RWPE1 (cell line): ENCODE measurements around the gene CRACR2A.

Source experiments
- CTCF ChIA-PET: fragments of 350-600 bp; sonication (Branson Sonifier 250); formaldehyde crosslinking; extraction: SDS; loops from one replicate; lab custom pipeline; 2021; lab: Yijun Ruan, JAX
- POLR2A ChIA-PET: fragments of 400-600 bp; formaldehyde crosslinking; extraction: SDS; loops from one replicate; lab custom pipeline; 2020; ENCODE audit warnings: antibody characterized with exemption; ENCODE audit not compliant: low non-redundant PET; lab: Yijun Ruan, JAX
- DNase-seq: peaks from one replicate; pipeline ENCODE4 v3.0.0; 2012; ENCODE audit warnings: low spot score
- H3K27ac ChIP-seq: fragments of 450-650 bp; 2 replicates; pipeline ENCODE4 v1.5.1; 2017
- CTCF ChIP-seq: fragments of 450-650 bp; conservative IDR thresholded peaks from 2 replicates; pipeline ENCODE4 v1.5.1; 2017; ENCODE audit warnings: low read depth, mild to moderate bottlenecking

The CRACR2A gene

GRCh38 chr12:3720772-3721171 is 32.1 kb downstream of the CRACR2A start:
- TF ChIP-seq CTCF: no peak
- DNase-seq: no peak
- ChIA-PET CTCF (no interaction called here), POLR2A (no interaction called here)
- no peak overlapping the region for H3K27ac ChIP-seq

- CTCF ChIA-PET: no interaction called here
- POLR2A ChIA-PET: no interaction called here
- no peak for TF ChIP-seq CTCF
- no peak overlapping the region for H3K27ac ChIP-seq
- no peak for DNase-seq
These were observed 34.8 kb downstream of the CRACR2A start for GRCh38 chr12:3718100-3718499.

GRCh38 chr12:3717283-3717898 is 35.5 kb downstream of the CRACR2A start:
- POLR2A ChIA-PET: no interaction called here
- no peak overlapping the region for H3K27ac ChIP-seq
- no peak for TF ChIP-seq CTCF
- CTCF ChIA-PET: no interaction called here
- DNase-seq: no peak

GRCh38 chr12:3715999-3716398 is 36.9 kb downstream of the CRACR2A start:
- POLR2A ChIA-PET: no interaction called here
- TF ChIP-seq CTCF: no peak
- CTCF ChIA-PET: no interaction called here
- DNase-seq: no peak
- H3K27ac ChIP-seq: no peak overlapping the region

GRCh38 chr12:3713947-3714346 is 39.0 kb downstream of the CRACR2A start:
- no peak overlapping the region for H3K27ac ChIP-seq
- POLR2A ChIA-PET: no interaction called here
- CTCF ChIA-PET: no interaction called here
- TF ChIP-seq CTCF: no peak
- DNase-seq: no peak

- TF ChIP-seq CTCF: no peak
- DNase-seq: no peak
- POLR2A ChIA-PET: no interaction called here
- H3K27ac ChIP-seq: no peak overlapping the region
- CTCF ChIA-PET: no interaction called here
These were observed 39.4 kb downstream of the CRACR2A start for GRCh38 chr12:3713483-3713882.
